HCT116 (cell line): ENCODE data around the gene CWC15.

Source experiments
- EZH2phosphoT487 ChIP-seq: fragments of 200-600 bp; IDR thresholded peaks from 2 replicates; pipeline ENCODE4 v1.6.1; 2018; ENCODE audit warnings: antibody characterized with exemption, borderline replicate concordance
- FOSL1 ChIP-seq: IDR thresholded peaks from 2 replicates; pipeline ENCODE4 v1.6.1; 2012; ENCODE audit warnings: low read depth
- POLR2A ChIP-seq: IDR thresholded peaks from 2 replicates; pipeline ENCODE4 v1.7.0; 2011; ENCODE audit warnings: borderline replicate concordance; ENCODE audit not compliant: insufficient read depth, insufficient read length; ENCODE audit errors: extremely low read depth

DNA sequence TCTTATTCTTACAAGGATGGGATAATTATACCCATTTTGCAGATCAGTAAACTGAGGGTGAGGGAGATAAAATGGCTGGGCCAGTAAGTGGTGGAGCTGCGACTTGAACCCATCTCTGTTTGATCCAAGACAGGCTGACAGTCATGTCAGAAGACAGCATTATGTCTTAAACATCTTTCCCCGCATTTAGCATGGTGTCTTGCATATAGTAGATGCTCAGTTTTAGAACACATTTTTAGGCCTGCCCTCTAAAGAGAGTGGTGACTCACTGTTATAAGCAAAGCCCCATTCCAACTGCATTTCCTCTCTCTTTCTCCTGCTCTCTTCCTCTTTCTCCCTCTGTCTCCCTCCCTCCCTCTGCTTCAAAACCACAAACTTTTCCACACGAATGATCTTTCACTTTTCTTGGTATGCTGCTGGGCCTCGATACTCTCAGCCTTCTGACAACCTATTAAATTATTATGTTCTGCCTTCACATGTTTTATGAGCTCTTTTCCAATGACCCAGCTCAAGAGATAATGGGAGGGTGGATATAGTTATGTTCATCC lies 25.2 kb downstream of the CWC15 start:
- TF ChIP-seq POLR2A: no peak
- no peak for TF ChIP-seq FOSL1
- TF ChIP-seq EZH2phosphoT487: no peak
